ENCODE data around the gene ZNF462.
"Not testable (repeated sequence)": the region's sequence is repeated elsewhere in the genome, so short reads cannot be mapped to it uniquely, and the experiment has no call there.

Gene ZNF462

DNA sequence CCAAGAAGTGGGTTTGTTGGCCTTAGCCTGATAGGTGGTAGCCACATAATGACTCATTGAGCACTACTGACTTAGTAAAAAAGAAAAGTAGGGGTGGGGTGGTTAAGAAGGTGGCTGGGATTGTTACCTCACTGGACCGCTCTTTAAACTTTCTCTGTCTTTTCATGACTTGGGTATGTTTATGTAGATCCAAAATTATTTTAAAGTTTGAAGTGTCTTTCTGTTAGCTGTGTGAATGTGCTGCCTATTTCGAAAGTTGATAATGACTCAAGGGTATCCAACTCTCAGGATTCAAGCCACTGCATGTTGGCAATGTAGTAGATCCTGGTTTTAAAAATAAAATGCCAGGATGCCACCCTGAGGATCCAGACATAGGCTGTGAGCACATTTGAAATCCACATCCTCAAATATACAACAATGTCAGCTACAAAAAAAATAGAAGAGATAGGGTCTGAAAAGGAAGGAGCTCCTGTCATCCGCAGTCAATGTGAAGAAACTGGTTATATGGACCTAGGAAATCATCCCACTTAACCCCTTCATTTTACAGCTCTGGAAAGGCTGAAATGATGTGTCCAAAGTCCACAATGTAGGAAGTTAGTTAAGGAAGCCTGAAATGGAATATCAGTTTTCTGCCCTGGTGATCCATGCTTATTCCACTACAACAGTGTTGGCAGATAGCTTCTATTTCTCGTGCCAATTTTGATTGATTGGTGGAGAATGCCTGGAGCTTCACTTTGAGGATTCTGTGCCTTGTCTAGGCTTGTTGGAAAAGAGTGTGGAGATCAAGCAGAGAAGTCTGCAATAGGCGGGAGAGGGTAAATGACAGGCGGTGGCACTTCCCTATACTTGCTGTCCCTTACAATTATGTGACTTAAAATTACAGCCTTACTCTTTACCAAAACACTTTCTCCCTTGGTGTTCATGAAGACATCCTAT, 23.4 kb downstream of the ZNF462 start:
- no peak for DNase-seq (ENCODE audit: low read depth)

DNA sequence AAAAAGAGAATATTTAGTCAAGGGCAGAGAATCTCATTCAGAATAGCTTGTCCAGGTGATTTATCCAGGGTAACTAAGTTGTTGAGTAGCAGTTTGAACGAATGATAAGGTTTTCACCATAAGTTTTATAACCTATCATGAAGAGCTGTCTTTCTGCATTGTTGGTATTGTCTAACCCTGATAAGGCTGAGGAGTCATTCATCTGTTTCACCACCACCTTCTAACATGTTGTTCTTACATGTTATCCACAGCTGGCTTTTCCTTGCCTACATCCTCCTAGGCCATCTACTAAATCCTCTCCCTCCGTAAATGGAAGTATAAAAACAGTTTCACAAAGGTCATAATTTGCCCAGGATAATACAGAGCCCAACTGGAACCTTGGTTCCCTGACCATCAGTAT, 24.1 kb downstream of the ZNF462 start:
- no peak for DNase-seq (ENCODE audit: low read depth)

DNA sequence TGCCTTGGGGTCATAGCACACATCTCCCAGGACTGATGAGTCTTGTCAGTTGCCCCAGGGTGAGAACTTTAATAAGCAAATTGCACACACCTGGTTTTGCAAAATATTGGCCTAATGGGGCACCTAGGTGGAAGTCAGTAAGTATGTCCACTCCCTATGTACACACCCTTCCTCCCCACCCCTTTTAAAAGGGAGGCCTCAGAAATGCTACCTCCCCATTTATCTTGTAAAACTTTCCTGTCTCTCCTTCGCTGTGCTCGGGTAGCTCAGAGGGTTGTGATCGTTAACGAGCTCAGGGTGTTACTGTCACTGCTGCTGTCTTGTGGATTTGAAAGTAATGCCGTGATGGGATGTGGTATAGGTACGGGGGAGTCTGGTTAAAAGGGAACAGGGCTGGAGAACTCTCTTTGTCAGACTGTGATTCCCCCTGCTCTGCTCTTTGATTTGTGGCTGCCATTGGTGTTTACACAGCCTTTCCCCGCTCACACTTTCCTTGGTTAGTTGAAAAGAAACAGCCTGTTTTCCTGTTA, 26.2 kb downstream of the ZNF462 start:
- no peak for DNase-seq (ENCODE audit: low read depth)

DNA sequence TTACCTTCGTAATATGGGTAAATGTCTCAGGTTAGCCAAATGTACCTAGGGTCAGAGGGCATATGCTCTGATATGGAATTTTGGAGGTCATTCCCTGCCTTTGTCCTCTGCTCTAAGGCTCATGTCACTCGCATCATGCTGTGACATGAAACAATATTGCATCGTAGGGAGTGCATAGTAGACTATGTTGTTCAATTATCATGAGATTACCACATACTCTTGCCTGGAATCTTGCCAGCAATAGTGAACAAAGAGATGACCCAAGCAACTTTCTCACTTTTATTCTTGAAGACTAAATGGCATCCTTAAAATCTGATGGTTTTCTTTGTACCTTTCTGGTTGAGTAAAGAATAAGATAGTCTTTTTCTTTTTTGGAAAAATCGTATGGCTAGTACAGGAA, 27.6 kb downstream of the ZNF462 start:
- no peak for DNase-seq (ENCODE audit: low read depth)

DNA sequence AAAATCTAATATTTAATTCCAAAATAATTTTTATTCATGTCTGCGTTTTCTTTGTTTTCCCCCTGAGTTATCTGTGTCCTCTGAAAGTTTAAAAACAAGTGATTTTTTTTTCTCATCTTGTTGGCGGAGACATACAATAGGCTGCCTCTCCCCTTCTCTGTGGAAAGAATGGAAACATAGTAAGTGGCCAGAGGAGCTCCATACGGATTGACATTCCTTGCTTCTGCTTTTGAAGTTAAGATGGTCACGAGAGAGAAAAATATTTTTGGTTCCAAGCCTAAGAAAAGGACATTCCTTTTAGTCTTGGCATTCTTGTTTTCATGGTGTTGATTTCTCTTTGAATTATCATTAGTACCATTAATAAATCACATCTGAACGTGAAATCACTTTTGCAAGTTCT, 28.3 kb downstream of the ZNF462 start:
- DNase-seq (ENCODE audit: low read depth) = no peak

DNA sequence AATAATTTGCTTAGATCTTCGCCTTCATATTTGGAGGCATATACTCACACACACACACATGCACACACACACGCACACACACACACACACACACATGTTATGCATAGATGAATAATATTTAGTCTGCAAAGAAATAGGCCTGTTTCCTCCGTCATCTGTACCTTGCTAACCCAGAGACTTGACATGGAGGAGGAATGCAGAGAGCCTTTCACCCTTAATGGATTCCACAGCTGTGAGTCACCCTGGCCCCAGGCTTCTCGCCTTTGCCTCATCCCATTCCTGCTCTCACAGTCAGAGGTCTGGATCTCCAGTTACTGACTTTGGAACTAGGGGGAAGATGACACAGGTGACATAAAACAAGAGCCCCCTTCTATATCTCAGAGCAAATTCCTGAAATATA, 29.7 kb downstream of the ZNF462 start:
- no peak for DNase-seq (ENCODE audit: low read depth)

DNA sequence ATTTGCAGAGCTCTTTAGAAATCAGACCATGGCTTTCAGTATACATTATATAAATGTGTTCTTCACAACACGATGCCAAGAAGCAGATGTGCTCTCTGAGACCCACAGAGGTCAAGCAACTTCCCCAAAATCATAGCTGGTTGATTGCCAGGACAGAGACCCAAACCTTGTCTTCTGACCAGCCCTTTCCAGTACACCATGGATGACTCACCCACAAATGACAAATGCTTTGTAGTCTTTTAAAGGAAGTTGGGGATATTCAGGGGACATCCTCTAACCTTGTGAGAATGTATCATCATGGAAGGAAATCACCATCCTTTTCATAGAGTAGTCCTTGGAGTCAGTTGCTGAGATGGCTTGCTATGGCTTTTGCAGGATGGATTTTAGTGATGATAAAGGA, 30.1 kb downstream of the ZNF462 start:
- no peak for DNase-seq (ENCODE audit: low read depth)

DNA sequence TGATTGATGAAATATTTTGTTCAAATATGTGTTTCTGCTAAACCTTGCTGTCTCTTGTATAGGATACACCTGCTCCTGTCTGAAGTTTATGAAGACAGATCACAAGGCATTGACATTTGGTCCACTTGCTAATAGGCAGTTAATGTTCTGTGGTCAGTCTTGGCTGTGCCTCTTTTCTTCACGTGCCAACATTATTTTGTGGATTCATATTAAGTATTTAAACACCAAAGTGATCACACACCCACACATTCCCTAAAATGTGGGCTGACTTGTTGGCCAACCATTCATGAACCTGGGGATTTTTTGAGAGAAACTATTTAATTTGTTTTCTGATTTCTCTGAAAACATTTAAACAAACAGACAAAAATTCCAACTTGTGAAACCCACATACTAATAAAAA, 33.7 kb downstream of the ZNF462 start:
- no peak for DNase-seq (ENCODE audit: low read depth)

DNA sequence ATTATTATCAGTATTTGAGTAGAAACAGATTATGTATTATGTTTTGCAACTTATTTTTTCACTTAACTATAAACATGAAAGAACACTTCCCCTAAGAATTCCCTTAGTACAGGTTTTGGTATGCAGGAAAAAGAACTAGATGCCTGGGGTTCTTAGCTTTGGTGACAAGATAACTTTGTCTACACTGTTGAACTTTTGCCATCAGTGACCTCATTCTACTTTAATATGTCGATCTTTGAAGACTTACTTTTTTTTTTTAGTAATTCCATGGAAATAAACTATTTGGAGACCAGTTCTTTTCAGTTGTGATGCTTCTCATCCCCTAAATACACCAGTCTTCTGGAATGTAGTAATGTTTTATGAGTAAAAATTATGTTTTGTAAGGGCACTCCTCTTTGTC, 34.3 kb downstream of the ZNF462 start:
- DNase-seq (ENCODE audit: low read depth) = no peak

DNA sequence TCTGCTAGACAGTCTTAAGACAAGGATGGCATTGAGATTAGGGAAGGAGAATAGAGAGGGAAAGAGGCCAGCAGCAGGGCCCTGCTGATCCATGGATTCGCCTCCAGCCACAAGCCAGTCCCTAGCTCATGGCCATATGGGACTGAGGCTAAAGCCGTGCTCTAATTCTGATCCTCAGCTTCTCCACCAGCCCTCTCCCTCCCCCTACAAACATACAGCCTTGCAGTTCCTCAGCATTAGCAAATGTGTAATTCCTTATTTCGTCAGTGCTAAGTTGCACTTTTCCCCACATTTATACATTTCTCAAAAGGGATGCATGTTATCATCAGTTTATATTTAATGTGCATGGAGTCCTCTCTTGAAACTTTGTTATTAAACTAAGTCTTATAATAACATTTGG, 34.8 kb downstream of the ZNF462 start:
- no peak for DNase-seq (ENCODE audit: low read depth)

DNA sequence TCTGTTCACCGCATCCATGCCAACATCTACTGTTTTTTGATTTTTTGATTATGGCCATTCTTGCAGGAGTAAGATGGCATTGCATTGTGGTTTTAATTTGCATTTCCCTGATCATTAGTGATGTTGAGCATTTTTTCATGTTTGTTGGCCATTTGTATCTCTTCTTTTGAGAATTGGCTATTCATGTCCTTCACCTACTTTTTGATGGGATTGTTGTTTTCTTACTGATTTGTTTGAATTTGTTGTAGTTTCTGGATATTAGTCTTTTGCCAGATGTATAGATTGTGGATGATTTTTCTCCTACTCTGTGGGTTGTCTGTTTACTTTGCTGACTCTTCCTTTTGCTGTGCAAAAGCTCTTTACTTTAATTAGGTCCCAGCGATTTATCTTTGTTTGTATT, 37.6 kb downstream of the ZNF462 start:
- DNase-seq (ENCODE audit: low read depth) = not testable (repeated sequence)

DNA sequence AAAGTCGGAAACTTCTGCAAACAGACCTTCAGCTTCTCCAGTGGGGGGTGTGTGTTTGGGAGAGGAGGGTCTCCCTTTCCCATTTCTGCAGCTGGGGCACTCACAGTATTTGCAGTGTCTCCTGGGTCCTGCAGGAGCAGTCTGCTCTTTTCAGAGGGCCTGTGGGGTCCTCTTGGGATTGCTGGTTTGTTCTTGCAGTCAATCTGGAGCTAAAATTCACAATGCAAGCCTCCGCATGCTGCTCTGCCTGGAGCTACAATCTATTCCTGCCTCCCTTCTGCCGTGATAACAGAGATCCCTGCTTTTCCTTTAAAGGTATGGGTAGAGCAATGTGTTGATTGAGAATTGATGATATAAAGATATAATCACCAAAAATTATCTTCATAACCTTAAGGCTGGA, 43.2 kb downstream of the ZNF462 start:
- DNase-seq (ENCODE audit: low read depth) = no peak

DNA sequence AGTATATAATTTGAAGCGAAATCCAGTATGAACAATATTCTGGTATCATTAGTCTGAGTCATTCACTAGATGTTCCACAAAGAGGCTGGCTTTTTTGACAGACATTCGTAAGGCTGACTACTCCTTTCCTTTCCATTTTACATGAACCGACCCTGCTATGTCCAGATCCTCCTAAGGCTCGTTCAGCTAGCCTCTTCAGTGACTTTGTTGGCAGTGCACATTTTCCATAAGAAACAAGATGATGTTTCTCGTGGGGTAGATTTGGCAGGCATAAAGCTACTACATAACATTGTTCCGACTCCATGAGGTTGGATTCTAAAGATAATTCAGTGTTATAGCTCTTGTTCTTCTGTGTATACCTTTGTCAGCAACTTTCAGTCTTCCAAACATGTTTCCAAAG, 49.0 kb downstream of the ZNF462 start:
- no peak for DNase-seq (ENCODE audit: low read depth)

DNA sequence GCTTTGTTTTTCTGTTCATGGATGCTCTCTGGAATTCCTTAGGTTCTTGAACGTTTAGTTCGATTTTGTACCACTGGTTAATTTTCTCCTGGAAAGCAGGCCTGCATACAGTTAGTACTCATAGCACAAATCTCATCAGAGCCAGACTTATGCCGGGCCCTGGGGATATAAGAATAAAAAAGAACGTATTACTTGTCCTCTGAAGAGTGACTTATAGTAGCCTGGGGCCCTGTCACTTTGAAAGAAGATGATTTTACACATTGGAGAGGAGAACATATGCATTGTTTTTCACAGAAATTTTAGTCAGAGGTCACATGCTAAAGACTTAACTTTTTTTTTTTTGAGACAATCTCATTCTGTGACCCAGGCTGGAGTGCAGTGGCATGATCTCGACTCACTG, 50.3 kb downstream of the ZNF462 start:
- no peak for DNase-seq (ENCODE audit: low read depth)

DNA sequence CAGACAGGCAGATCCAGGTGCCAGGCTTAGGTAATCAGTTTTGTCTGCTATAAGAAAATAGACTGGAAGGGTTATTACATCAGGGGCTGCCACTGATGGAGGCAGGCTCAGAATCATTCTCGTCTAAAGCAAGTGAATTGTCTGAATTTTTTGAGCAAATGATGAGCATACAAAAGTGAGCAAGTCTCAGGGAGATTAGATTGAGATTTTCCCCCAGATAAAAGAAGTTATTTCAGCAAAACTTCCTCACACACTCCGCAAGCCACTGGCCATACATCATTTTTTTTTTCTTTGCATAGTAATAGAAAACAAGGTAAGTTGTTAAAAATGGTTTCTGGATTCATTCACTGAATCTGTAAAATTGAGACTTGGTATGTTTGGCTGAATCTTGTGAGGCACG, 52.9 kb downstream of the ZNF462 start:
- DNase-seq (ENCODE audit: low read depth) = no peak

DNA sequence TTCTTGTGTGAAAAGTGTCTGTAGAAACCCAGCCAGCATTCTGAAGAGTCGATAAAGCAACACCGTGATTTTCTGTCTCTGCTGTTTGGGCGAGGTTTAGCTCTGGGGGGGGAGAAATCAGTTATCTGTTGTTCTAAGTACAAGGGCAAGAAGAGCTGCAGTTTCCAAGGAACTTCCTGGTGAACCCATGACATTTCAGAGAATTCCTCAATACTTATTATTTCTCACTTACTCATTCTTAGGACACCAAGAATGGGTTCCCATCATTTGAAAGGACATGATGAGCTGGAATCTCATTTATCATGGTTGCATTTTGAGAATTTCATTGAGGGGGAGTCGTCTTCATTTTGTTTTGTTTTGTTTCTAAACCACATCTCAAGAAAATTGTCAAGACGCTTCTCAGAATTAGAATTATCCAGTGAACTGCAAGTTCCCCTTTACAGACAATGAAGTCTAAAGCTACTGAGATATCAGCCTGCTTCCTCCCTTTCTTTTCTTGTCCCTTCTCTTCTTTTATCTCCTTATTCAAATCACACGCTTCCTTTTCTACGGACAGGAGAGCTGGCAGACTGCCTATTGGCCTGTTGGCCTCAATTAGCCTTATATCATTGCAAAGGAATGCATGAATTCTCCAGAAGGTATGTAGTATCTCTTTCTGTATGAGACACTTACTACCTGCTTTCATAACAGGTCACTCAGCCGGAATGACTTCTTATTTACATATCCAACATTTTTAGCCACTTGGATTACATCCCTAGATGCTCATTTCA, 53.7 kb downstream of the ZNF462 start:
- no peak for DNase-seq (ENCODE audit: low read depth)

DNA sequence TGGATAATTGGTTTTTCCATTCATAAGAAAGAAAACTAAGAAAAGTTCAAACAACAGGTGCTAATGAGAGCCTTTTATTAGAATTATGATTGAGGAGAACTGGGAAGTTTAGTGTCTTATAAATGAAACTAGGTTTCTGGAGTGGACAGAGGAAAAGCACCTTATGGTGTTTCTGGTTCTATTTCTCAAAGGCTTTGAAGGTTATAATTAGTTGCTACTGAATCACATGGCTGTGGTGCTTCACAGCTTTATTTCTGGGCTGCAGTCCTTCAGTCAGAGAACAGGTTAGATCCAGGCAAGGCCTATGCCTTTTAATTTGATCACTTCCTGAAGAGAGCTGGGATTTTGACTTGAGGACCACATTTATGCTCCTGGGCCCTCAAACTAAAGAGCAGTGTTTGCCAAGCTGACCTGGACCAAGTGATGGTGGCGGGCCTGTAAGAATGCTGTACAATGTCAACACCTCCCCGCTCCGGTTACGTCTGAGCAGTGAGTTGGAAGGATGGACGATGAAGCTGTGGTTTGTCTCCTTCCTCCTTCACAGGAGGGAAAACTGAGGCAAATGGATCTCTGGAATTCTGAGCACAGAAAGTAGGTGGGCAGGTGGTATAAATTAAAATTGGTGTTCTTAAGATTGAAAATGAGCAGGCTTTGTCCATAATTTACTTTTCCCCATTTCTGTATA, 56.0 kb downstream of the ZNF462 start:
- DNase-seq (ENCODE audit: low read depth) = no peak

DNA sequence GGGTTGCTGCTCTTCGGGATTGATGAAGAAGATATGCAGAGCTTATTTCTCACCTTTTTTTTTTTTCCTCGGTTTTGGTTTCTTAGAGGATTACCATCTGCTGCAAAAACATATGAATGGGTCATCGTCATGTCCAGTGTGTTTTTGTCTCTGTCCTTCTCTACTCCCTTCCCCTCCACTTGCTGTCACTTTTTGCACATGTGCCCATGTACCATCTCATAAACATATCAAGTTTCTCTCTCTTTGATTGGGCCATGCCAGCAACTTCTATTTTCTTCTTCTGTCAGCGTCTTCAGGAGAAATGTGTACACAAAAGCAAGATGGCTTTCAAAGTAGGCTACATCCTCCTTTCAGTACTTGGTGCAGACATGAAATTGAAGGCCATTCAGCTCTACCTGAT, 57.1 kb downstream of the ZNF462 start:
- DNase-seq (ENCODE audit: low read depth) = no peak

DNA sequence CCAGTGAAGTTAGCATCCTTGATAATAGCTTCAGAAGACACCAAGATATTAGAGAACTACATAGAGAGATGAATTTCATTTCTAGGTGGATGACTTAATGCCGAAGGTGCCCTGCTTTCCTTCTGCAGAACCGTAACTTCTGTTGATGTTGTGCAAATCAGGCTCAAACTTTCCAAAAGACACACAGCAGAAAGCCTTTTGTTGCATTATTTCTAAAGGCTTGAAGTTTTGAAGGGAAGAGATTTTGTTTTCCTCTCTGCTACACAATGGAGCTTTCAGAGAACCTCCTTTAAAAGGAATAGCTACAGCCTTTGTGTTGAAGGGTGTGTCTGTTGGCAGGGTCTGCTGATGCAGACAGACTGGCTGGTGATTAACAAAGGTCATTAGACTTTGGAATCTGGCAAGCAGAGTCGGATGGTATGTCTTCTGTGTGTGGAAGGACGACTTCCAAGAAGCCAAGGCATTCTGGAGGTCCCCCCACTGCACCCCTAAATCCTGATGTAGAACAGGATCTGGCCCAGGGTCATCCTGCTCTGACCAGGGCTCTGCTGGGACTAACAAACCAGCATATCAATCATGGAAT, 57.8 kb downstream of the ZNF462 start:
- DNase-seq (ENCODE audit: low read depth) = no peak

DNA sequence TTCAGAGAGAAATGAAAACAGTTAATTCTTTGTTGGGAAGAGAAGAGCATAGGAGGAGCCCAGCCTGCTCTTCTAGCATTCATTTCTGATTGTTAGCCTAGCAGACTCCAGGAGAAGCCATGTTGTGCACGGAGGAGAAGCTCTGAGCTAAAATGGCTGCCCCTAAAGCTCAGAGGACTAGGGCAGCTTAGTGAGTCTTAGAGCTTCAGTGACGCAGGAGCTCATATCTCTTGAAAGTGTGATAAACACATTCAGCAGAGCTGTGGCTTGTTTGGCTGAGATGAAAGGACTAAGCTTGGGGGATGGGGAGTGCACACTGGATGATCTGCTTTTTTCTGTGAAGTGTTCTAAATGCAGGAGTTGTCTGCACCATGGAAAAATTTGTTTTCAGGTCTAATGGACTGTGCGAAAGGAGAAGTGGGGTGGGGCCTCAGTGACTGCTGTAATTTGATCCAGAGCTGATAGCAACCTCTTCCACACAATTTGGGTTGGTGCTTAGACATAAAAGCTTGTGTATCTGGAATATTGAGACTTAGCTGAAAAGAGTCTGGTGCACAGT, 58.5 kb downstream of the ZNF462 start:
- DNase-seq (ENCODE audit: low read depth) = no peak

DNA sequence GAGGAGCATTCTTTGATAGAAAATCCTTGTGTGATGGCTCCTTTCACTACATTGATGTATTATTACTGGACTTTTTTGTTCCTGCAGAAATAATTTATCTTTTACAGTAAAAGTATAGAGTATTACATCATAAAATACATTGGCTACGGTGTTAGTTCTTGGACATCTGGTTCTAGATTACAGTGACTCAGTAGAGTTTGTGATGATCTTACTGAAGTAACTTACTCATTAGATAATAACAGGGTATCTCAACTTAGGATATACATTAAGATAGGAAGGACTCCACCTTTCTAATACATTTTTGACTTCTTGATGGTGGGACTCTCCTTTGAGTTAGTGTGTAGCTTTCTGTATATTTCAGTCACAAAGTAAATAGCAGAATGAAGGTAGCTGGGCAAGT, 59.1 kb downstream of the ZNF462 start:
- DNase-seq (ENCODE audit: low read depth) = no peak

DNA sequence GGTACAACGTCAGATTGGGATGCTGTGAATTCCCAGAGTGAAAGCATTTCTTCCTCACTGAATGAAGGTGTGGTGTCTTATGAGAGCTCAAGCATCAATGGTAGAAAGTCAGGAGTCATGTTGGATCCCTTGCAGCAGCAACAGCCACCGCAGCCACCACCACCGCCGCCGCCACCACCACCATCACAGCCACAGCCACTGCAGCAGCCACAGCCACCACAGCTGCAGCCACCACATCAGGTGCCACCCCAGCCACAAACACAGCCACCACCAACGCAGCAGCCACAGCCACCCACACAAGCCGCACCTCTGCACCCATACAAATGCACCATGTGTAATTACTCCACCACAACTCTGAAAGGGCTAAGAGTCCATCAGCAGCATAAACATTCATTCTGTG, 62.4 kb downstream of the ZNF462 start:
- DNase-seq (ENCODE audit: low read depth) = no peak
